ENCODE data around the gene SLC18A3. TPM values are rescaled to one million over a fixed set of nuclear protein-coding genes. Genes with fewer than 3 reads are reported as not detected.

SLC18A3 gene
- total and polyA plus RNA-seq, 3 donors from 2014 or later = not detected

- TF ChIP-seq CTCF (IDR thresholded peaks at IDR 0.05) = no peak
- TF ChIP-seq POLR2A (IDR thresholded peaks at IDR 0.05) = no peak
- Histone ChIP-seq H3K27ac (no peak overlapping the region), H3K9me3 (no peaks in the 10 kb centered on the region), H3K36me3 (ENCODE audit: low read depth, missing control alignments) (no peaks in the 10 kb centered on the region), H3K4me1 (no peaks in the 10 kb centered on the region), H3K4me3 (no peak overlapping the region), H3K27me3 (no peaks in the 10 kb centered on the region)
- WGBS, 2 donors = 70 to 72% methylated on average over 6 of the region's 6 CpGs
- intact Hi-C loops (cut with DNase I; ENCODE audit: low total_unique reads) = no loop called here
- no peak for DNase-seq
Observed at GRCh38 chr10:49605216-49605938, 4.7 kb upstream of the SLC18A3 start.

GRCh38 chr10:49605939-49606509 is 4.1 kb upstream of the SLC18A3 start:
- Histone ChIP-seq H3K9me3 (no peaks in the 10 kb centered on the region), H3K4me3 (no peak overlapping the region), H3K27ac (no peak overlapping the region), H3K4me1 (peaks cover 5% of the 10 kb centered on the region), H3K27me3 (no peaks in the 10 kb centered on the region), H3K36me3 (ENCODE audit: low read depth, missing control alignments) (no peaks in the 10 kb centered on the region)
- 48 to 59% methylated on average over 3 of the region's 3 CpGs for WGBS, 2 donors
- no peak for DNase-seq
- TF ChIP-seq POLR2A (IDR thresholded peaks at IDR 0.05) = no peak
- intact Hi-C loops (cut with DNase I; ENCODE audit: low total_unique reads) = no loop called here

- H3K27ac ChIP-seq = no peak overlapping the region
- H3K9me3 ChIP-seq = no peaks in the 10 kb centered on the region
- 1 to 3% methylated on average over 4 to 22 of the region's 22 CpGs for WGBS, 2 donors
- H3K36me3 ChIP-seq (ENCODE audit: low read depth, missing control alignments) = no peaks in the 10 kb centered on the region
- H3K27me3 ChIP-seq = no peaks in the 10 kb centered on the region
- DNase-seq = peak; percentile 74
- intact Hi-C loops (cut with DNase I; ENCODE audit: low total_unique reads) = no loop called here
- peaks cover 5% of the 10 kb centered on the region for H3K4me1 ChIP-seq
- H3K4me3 ChIP-seq = no peak overlapping the region
- TF ChIP-seq CTCF (IDR thresholded peaks at IDR 0.05) (no peak), POLR2A (IDR thresholded peaks at IDR 0.05) (no peak)
Observed at GRCh38 chr10:49606981-49607535, 3.1 kb upstream of the SLC18A3 start.

- no peak for DNase-seq
- Histone ChIP-seq H3K4me1 (peaks cover 5% of the 10 kb centered on the region), H3K9me3 (no peaks in the 10 kb centered on the region), H3K4me3 (no peak overlapping the region), H3K27me3 (no peaks in the 10 kb centered on the region), H3K36me3 (ENCODE audit: low read depth, missing control alignments) (no peaks in the 10 kb centered on the region), H3K27ac (no peak overlapping the region)
- 12 to 16% methylated on average over 7 to 14 of the region's 14 CpGs for WGBS, 2 donors
- TF ChIP-seq CTCF (IDR thresholded peaks at IDR 0.05) (no peak), POLR2A (IDR thresholded peaks at IDR 0.05) (no peak)
- intact Hi-C loops (cut with DNase I; ENCODE audit: low total_unique reads) = no loop called here
Observed at GRCh38 chr10:49608166-49609005, 1.7 kb upstream of the SLC18A3 start.

GRCh38 chr10:49609006-49609282 is 1.2 kb upstream of the SLC18A3 start:
- Histone ChIP-seq H3K9me3 (no peaks in the 10 kb centered on the region), H3K27ac (no peak overlapping the region), H3K4me1 (peaks cover 5% of the 10 kb centered on the region), H3K27me3 (no peaks in the 10 kb centered on the region), H3K4me3 (no peak overlapping the region), H3K36me3 (ENCODE audit: low read depth, missing control alignments) (no peaks in the 10 kb centered on the region)
- 0% methylated on average over 19 of the region's 19 CpGs; no CpG with 5 or more reads in 1 of the 2 donors for WGBS, 2 donors
- DNase-seq = no peak
- TF ChIP-seq CTCF (IDR thresholded peaks at IDR 0.05) (no peak), POLR2A (IDR thresholded peaks at IDR 0.05) (no peak)
- intact Hi-C loops (cut with DNase I; ENCODE audit: low total_unique reads) = no loop called here

All from testis (tissue), 3 donors.